NAMALWA (cell line): ENCODE measurements around the gene SCAANT1.

ENCODE experiments used
- DNase-seq: peaks from one replicate; pipeline ENCODE4 v3.0.0-alpha.2; 2015; ENCODE audit warnings: low spot score

The SCAANT1 gene

GRCh38 chr3:63900459-63900858 is 11.7 kb downstream of the SCAANT1 start:
- no peak for DNase-seq

- DNase-seq, result no peak
These were observed 12.2 kb downstream of the SCAANT1 start for GRCh38 chr3:63900010-63900409.

- DNase-seq, result no peak
These were observed 15.7 kb downstream of the SCAANT1 start for GRCh38 chr3:63896332-63897030.

DNA sequence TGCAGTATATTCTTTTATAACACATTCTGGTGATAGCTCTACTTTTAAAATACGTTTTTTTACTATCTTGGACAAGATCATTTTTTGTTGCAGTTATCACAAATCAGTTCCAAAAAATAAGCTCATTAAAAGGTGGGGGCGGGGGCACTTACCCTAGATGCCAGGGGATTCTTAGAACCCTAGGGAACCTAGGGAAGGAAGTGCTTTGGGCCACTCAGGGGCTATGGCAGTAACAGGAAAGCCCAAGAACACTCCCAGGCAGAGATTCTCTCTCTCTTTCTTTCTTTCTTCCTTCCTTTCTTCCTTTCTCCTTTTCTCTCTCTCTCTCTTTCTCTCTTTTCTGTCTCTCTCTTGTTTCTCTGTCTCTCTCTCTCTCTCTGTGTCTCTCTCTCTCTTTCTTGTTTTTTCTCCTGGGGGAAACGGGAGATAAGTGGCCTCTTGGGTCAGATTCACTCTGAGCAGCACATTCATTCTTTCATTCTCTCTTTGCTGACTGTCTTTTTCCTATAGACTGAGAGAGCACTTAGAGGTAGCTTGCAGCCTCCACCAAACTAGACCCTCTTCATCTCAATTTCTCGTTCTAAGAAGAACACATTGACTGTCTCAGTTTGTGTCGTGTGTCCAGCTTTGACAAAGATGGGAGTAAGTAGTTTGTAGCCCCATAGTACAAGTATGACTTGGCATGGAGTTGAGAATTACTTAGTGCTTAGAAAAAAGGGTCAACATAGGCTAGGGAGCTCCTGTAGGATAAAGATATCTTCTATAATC is 16.6 kb downstream of the SCAANT1 start:
- DNase-seq, result no peak

DNA sequence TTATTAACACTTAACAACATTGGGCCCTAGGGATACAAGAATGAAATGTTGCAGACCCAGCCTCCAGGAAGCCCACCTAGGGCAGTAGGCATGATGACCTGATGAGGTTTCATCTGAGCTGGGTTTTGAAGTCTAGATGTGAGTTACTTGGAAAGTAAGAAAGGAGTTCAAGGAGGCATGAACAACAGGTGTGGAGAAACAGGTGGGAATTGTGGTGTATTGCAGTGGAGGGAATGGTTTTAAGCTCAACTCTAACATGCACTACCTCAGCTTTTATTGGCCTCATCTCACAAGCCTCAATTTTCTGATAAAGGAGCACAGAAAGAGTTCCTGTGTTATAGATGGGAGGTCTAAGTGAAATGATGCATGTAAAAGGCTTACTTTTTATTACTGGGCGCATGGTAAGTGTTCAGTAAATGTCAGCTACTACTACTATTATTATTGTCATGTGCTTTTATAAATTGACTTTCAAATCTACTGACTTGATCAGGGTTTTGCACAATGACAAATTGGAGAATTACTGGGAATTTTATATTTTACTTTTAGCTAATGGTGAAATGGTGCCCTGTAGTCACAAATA is 19.3 kb downstream of the SCAANT1 start:
- no peak for DNase-seq

DNA sequence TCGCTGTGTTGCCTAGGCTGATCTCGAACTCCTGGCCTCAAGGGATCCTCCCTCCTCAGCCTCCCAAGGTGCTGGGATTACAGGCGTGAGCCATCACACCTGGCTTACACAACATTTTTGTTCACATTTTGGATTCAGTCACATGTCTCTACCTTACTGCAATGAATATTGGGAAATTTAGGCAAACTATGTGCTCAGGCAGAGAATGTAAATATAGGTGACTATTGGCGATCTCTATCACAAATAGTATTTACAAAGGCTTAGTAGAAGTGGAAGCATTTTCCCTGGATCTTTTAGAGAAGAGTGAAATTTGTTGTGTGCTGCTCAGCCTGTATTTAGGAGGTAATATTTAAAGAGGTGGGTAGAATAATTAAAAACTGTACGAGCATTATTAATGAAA is 20.7 kb downstream of the SCAANT1 start:
- no peak for DNase-seq

DNA sequence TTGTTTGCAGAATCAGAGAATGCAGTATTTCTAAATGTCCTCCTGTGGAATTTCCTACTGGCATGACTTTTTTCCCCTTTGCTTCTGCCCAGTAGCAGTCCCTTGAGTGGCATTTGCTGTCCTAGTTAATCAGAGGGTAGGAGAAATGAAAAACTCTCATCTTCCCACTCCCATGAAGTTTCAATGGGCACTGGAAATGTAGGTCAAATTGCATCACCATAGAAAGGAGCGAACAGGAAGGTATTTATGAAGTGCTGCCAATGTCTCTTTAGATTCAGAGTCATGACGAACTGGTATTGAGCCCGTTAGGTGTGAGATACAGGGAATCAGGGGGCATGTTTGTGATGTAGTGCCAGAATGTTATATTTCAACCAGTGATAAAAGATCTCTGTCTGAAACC is 25.3 kb downstream of the SCAANT1 start:
- no peak for DNase-seq

DNA sequence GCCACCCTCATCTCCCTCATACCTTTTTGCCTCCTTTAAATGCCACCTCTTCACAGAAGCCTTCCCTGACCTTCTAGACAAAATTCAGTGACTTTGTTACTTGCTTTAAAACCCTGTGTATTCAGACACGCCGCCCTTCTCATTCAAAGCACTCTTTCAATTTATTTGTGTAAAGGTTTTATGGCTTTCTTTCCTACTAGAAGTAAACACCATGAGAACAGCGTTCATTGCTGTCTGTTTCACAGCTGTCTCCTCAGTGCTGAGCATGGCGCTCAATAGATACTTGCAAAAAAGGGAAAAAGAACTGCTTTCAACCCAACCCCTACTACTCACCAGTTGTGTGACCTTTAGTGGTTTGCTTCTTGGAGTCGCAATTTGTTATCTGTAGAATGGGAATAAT is 31.5 kb downstream of the SCAANT1 start:
- no peak for DNase-seq

DNA sequence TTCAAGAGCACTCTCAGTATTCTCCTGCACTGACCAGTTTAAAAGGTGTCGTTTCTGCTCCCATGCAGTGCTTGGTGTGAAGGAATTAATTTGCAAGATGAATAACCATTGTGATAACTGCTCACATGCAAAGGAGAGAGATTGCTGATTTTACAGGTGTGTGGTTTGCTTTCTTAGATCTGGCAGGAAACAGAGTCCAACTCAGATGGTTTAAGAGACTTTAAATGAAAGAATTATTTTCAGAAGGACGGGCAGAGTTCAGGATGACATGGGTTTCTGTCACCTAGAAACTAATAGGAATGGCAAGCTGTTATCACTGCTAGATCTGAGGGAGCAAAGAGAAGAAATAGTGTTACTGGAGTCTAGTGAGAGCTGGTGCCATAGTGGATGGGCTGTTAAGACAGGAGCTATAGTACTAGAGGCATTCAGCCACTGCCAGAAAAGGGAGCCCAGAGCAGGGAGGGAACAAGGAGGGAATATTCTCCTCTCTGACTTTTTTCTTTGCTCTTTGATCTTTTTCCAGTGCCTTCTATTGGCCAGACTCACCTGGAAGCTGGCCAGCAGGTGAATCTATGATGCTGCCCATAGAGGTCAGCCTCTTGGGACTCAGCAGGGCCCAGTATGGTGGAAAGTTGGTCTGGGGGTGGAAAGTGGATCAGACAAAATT is 33.7 kb downstream of the SCAANT1 start:
- DNase-seq, result no peak

- no peak for DNase-seq
These were observed 34.3 kb downstream of the SCAANT1 start for GRCh38 chr3:63877737-63878393.

- no peak for DNase-seq
These were observed 35.9 kb downstream of the SCAANT1 start for GRCh38 chr3:63876260-63876659.

GRCh38 chr3:63875510-63875909 is 36.7 kb downstream of the SCAANT1 start:
- DNase-seq, result no peak

DNA sequence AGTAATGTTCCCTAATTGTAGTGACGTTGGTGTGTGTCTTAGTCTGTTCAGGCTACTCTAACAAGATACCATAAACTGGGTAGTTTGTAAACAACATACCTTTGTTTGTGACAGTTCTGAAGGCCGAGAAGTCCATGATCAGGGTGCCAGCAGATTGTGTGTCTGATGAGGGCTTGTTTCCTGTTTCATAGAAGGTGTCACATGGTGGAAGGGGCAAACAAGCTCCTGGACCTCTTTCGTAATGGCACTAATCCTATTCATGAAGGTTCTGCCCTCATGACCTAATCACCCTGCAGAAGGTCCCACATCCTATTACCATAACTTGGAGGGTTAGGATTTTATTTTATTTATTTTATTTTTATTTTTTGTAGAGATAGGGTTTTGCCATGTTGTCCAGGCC is 37.4 kb downstream of the SCAANT1 start:
- no peak for DNase-seq

GRCh38 chr3:63872135-63872924 is 39.9 kb downstream of the SCAANT1 start:
- DNase-seq, result no peak

DNA sequence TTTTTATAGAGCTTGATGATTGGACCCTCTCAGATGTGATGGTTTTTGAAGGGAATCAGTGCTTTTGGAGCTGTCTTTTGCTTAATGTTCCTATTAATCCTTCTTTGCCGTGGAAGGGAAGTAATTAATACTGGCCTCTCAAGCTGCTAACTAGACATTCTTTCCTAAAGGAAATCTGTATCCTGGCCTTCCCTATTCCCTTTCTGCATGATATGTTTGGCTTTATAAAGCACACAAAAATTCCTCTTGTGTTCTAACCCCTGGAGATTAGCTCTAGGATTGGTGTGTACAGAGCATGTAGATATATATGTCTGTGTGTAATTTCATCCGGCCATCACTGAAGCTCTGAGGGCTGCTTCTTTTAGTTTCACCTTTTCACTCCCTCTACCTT is 41.6 kb downstream of the SCAANT1 start:
- DNase-seq, result no peak

GRCh38 chr3:63869940-63870614 is 42.1 kb downstream of the SCAANT1 start:
- no peak for DNase-seq

GRCh38 chr3:63867225-63867624 is 45.0 kb downstream of the SCAANT1 start:
- DNase-seq, result no peak

- DNase-seq, result peak; percentile 8
These were observed 47.2 kb downstream of the SCAANT1 start for GRCh38 chr3:63864965-63865327.

DNA sequence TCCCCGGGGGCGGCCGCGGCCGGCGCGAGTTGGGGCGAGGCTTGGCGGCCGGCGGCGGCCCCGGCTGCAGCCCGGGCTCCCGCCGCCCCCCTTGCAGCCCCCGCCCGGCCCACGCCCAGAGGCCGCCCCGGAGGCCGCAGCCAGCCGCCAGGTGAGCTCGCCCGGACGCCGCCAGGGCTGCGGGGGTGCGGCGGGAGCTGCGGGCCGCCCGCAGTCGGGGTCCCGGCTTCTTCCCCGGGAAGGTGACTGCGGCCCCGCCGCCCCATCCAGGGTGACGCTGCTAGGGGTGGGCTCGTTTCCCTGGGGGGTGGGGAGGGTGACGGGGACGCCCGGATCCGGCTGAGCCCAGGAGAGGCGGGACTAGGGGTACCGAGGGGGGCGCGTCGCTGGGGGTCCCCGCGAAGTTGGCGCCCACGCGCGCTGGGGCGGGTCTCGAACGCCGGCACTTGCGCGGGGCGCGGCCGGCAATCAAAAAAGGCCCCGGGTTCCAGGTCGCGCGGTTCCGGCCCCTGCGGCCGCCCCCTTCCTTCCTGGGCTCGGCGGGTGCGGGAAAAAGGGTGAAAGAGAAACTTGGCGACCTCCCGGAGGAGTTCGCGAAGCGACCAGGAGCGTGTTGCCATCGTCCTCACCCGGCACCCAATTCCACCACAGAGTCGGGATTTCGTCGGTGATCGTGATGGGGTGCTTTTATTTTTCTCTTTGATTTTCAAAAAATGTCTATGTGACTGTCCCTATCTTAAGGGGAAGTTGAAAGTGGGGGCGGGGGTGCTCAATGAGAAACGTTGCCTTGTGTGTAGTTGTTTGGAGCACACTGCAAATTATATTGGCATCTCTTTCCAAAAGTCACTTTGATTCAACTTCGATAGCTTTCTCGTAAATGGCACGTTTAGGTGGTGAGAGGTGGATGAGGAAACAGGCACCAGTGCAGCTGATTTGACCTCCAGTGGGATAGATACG is 47.9 kb downstream of the SCAANT1 start:
- peak; percentile 42 for DNase-seq
